ENCODE measurements around the gene MACROD2. TPM values are rescaled to one million over a fixed set of nuclear protein-coding genes. Genes with fewer than 3 reads are reported as not detected.

Gene MACROD2
- total RNA-seq, 1 donor from 2014 or later = 2.5 TPM

GRCh38 chr20:16054985-16055384 is 2059.7 kb downstream of the MACROD2 start:
- H3K36me3 Mint-ChIP-seq (ENCODE audit: unreplicated experiment) = no peaks in the 10 kb centered on the region
- no peak overlapping the region for H3K4me3 Mint-ChIP-seq (ENCODE audit: unreplicated experiment)
- no peaks in the 10 kb centered on the region for H3K27me3 Mint-ChIP-seq (ENCODE audit: unreplicated experiment)
- H3K4me1 Mint-ChIP-seq (ENCODE audit: unreplicated experiment) = no peaks in the 10 kb centered on the region
- H3K9me3 Mint-ChIP-seq (ENCODE audit: unreplicated experiment) = peaks cover 8% of the 10 kb centered on the region
- TF ChIP-seq, protein P1, sequence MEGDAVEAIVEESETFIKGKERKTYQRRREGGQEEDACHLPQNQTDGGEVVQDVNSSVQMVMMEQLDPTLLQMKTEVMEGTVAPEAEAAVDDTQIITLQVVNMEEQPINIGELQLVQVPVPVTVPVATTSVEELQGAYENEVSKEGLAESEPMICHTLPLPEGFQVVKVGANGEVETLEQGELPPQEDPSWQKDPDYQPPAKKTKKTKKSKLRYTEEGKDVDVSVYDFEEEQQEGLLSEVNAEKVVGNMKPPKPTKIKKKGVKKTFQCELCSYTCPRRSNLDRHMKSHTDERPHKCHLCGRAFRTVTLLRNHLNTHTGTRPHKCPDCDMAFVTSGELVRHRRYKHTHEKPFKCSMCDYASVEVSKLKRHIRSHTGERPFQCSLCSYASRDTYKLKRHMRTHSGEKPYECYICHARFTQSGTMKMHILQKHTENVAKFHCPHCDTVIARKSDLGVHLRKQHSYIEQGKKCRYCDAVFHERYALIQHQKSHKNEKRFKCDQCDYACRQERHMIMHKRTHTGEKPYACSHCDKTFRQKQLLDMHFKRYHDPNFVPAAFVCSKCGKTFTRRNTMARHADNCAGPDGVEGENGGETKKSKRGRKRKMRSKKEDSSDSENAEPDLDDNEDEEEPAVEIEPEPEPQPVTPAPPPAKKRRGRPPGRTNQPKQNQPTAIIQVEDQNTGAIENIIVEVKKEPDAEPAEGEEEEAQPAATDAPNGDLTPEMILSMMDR (IDR thresholded peaks at IDR 0.05) = no peak
- no peak for DNase-seq (ENCODE audit: extremely low spot score, unreplicated experiment)
- no peak overlapping the region for H3K27ac Mint-ChIP-seq (ENCODE audit: unreplicated experiment)

DNA sequence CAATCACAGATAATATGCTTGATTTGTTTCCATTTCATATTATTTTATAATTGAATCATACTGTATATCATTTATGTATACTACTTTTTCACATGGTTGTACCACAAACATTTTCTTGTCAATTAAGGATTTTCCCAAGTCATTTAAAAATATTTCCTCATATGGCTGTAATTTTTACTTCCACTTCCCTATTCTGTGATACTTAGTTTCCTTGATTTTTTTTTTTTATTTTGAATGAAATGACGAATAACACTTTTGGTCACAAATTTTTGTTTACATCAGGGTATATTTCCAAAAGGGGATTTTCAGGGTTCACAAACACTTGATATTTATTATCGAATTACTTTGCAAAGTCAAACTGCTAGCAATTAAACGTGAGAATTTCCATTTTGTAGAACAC is 2062.3 kb downstream of the MACROD2 start:
- TF ChIP-seq, protein P1 (IDR thresholded peaks at IDR 0.05) = no peak
- H3K4me1 Mint-ChIP-seq (ENCODE audit: unreplicated experiment) = no peaks in the 10 kb centered on the region
- H3K9me3 Mint-ChIP-seq (ENCODE audit: unreplicated experiment) = peaks cover 8% of the 10 kb centered on the region
- H3K4me3 Mint-ChIP-seq (ENCODE audit: unreplicated experiment) = no peak overlapping the region
- H3K27ac Mint-ChIP-seq (ENCODE audit: unreplicated experiment) = no peak overlapping the region
- DNase-seq (ENCODE audit: extremely low spot score, unreplicated experiment) = no peak
- no peaks in the 10 kb centered on the region for H3K36me3 Mint-ChIP-seq (ENCODE audit: unreplicated experiment)
- H3K27me3 Mint-ChIP-seq (ENCODE audit: unreplicated experiment) = no peaks in the 10 kb centered on the region

DNA sequence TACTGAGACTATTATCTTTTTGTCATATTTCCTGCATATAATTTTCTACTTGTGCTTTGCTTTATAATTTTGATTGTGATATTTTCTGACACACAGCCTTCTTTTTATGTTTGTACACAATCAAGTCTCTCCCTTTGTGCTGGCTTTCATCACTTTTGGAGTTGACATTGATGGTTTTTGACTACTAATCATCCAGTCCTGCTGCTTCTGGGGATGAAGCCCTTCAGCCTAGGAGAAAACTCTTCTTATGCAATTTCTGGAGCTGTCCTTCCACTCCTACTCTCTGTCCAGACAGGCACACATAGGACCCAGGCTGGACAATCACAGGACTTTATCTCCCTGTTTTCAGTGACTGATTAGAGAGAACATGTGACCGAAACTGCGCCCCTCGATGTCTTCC is 2063.0 kb downstream of the MACROD2 start:
- H3K9me3 Mint-ChIP-seq (ENCODE audit: unreplicated experiment) = peaks cover 8% of the 10 kb centered on the region
- no peaks in the 10 kb centered on the region for H3K4me1 Mint-ChIP-seq (ENCODE audit: unreplicated experiment)
- no peak overlapping the region for H3K4me3 Mint-ChIP-seq (ENCODE audit: unreplicated experiment)
- no peak overlapping the region for H3K27ac Mint-ChIP-seq (ENCODE audit: unreplicated experiment)
- no peaks in the 10 kb centered on the region for H3K27me3 Mint-ChIP-seq (ENCODE audit: unreplicated experiment)
- no peaks in the 10 kb centered on the region for H3K36me3 Mint-ChIP-seq (ENCODE audit: unreplicated experiment)
- TF ChIP-seq, protein P1 (IDR thresholded peaks at IDR 0.05) = no peak
- DNase-seq (ENCODE audit: extremely low spot score, unreplicated experiment) = no peak

GRCh38 chr20:16059841-16060240 is 2064.5 kb downstream of the MACROD2 start:
- H3K4me1 Mint-ChIP-seq (ENCODE audit: unreplicated experiment) = peaks cover 1% of the 10 kb centered on the region
- DNase-seq (ENCODE audit: extremely low spot score, unreplicated experiment) = no peak

DNA sequence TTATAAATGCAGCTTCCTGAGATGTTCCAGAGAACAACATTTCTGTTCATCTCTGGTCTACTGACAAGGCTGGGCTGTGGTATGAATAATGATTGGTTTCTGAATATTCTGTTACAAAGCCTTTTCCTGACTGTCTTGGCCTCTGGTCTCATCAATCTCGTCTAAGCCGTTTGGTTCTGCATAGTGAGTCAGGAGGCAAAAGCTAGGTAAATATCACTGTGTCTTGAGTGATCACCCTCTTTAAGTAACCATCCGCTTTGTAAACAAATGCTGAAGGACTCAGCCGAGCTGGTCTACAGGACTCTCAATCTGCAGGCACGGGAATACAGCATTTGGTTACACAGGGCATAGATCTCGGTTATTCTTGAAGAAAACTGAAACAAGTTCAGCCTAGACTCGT is 2066.0 kb downstream of the MACROD2 start:
- TF ChIP-seq, protein P1 (IDR thresholded peaks at IDR 0.05) = no peak
- DNase-seq (ENCODE audit: extremely low spot score, unreplicated experiment) = no peak
- Mint-ChIP-seq H3K27me3 (ENCODE audit: unreplicated experiment) (no peaks in the 10 kb centered on the region), H3K4me1 (ENCODE audit: unreplicated experiment) (peaks cover 1% of the 10 kb centered on the region), H3K9me3 (ENCODE audit: unreplicated experiment) (peaks cover 8% of the 10 kb centered on the region), H3K36me3 (ENCODE audit: unreplicated experiment) (no peaks in the 10 kb centered on the region), H3K4me3 (ENCODE audit: unreplicated experiment) (no peak overlapping the region), H3K27ac (ENCODE audit: unreplicated experiment) (no peak overlapping the region)

More at GRCh38 chr20:16059841-16060240, 2064.5 kb downstream of the MACROD2 start:
- TF ChIP-seq, protein P1 (IDR thresholded peaks at IDR 0.05) = no peak
- Mint-ChIP-seq H3K27ac (ENCODE audit: unreplicated experiment) (no peak overlapping the region), H3K4me3 (ENCODE audit: unreplicated experiment) (no peak overlapping the region), H3K36me3 (ENCODE audit: unreplicated experiment) (no peaks in the 10 kb centered on the region), H3K9me3 (ENCODE audit: unreplicated experiment) (peaks cover 8% of the 10 kb centered on the region), H3K27me3 (ENCODE audit: unreplicated experiment) (no peaks in the 10 kb centered on the region)

Data from osteocyte (in vitro differentiated cells).